Small intestine (tissue), 7 donors: ENCODE data around the gene MAL. TPM values are rescaled to one million over a fixed set of nuclear protein-coding genes. Genes with fewer than 3 reads are reported as not detected.

Source experiments
- DNase-seq, 2 donors: peaks; one replicate each; pipeline versions ENCODE4 v3.0.0 to v3.0.0-alpha.2; 2013
- FAIRE-seq: peaks from 2 replicates; lab custom pipeline; 2012; peaks lifted over from hg19 to GRCh38; lab: Jason Lieb, UNC
- H3K27ac ChIP-seq, 3 donors: one replicate each; pipeline ENCODE4 v1.5.1; 2013; ENCODE audit warnings: low read length in 2 of 3, mild to moderate bottlenecking in 2 of 3, control low read depth in 1 of 3, inconsistent platforms in 1 of 3, low read depth in 1 of 3, moderate library complexity in 1 of 3
- H3K27me3 ChIP-seq, 3 donors: one replicate each; pipeline ENCODE4 v1.6.1; 2013; ENCODE audit warnings: low read length in 3 of 3, inconsistent platforms in 1 of 3; ENCODE audit not compliant: control insufficient read depth in 3 of 3, insufficient read depth in 3 of 3
- H3K36me3 ChIP-seq, 3 donors: one replicate each; pipeline ENCODE4 v1.6.1; 2013; ENCODE audit warnings: low read length in 3 of 3, inconsistent platforms in 1 of 3, low read depth in 1 of 3, mild to moderate bottlenecking in 1 of 3, moderate library complexity in 1 of 3; ENCODE audit not compliant: control insufficient read depth in 3 of 3, insufficient read depth in 2 of 3
- H3K4me1 ChIP-seq, 3 donors: one replicate each; pipeline ENCODE4 v1.6.1; 2013; ENCODE audit warnings: low read length in 2 of 3, inconsistent platforms in 1 of 3, low read depth in 1 of 3, mild to moderate bottlenecking in 1 of 3, moderate library complexity in 1 of 3; ENCODE audit not compliant: control insufficient read depth in 3 of 3, insufficient read depth in 2 of 3
- H3K4me3 ChIP-seq, 3 donors: one replicate each; pipeline ENCODE4 v1.5.1; 2013; ENCODE audit warnings: low read length in 3 of 3, control low read depth in 1 of 3, inconsistent platforms in 1 of 3, low read depth in 1 of 3, mild to moderate bottlenecking in 1 of 3, moderate library complexity in 1 of 3
- H3K9me3 ChIP-seq, 2 donors: one replicate each; pipeline ENCODE4 v1.6.1; 2013; ENCODE audit warnings: low read depth in 1 of 2, low read length in 1 of 2; ENCODE audit not compliant: control insufficient read depth in 2 of 2, insufficient read depth in 1 of 2
- WGBS, 3 donors: extraction: QIAGEN DNeasy Blood & Tissue Kit; methylation state at CpG; one replicate each; pipeline ENCODE4 v1.1.7; 2013; 5-methylcytosine and 5-hydroxymethylcytosine counted together
- polyA plus RNA-seq, 4 donors: library from polyadenylated mRNA; stranded (reverse) in 3 of 4; unstranded in 1 of 4; fragments of 200-250 nt in 3 of 4; fragments of 120-200 nt in 1 of 4; gene quantifications; one replicate each; pipeline versions ENCODE4 v1.2.1 to v1.2.3, GENCODE V29; 2013
- donor health status: healthy with polysubstance abuse.
- donor health status: control.
- donor health status: control.
- donor health status: Bipolar disorder and iron deficiency.
- donor health status: healthy.

Gene MAL
- polyA plus RNA-seq, 4 donors, result 0.15 to 3.8 (median 1.6) TPM

GRCh38 chr2:95021847-95022246, 3.7 kb upstream of the MAL start:
- peaks cover 0 to 2% of the 10 kb centered on the region in 2 donors for H3K9me3 ChIP-seq
- DNase-seq (no peak), FAIRE-seq (no peak)
- 74 to 79% (median 75%) methylated on average over 4 of the region's 4 CpGs for WGBS, 3 donors
- H3K36me3 ChIP-seq, result no peaks in the 10 kb centered on the region
- H3K4me3 ChIP-seq, result no peak overlapping the region
- H3K27ac ChIP-seq, result no peak overlapping the region
- peaks cover 0 to 4% (median 0%) of the 10 kb centered on the region in 3 donors for H3K4me1 ChIP-seq
- H3K27me3 ChIP-seq, result peaks cover 10 to 46% (median 10%) of the 10 kb centered on the region in 3 donors

GRCh38 chr2:95022309-95023221, 2.9 kb upstream of the MAL start:
- Histone ChIP-seq H3K27ac (no peak overlapping the region), H3K4me1 (peaks cover 0 to 4% (median 0%) of the 10 kb centered on the region in 3 donors), H3K4me3 (no peak overlapping the region), H3K9me3 (peaks cover 0 to 2% of the 10 kb centered on the region in 2 donors), H3K27me3 (peaks cover 10 to 53% (median 12%) of the 10 kb centered on the region in 3 donors), H3K36me3 (no peaks in the 10 kb centered on the region)
- WGBS, 3 donors, result 15 to 25% (median 17%) methylated on average over 15 of the region's 15 CpGs
- FAIRE-seq (no peak), DNase-seq (peak; percentile 44 to 74)

GRCh38 chr2:95023222-95023597, 2.3 kb upstream of the MAL start:
- no peak for FAIRE-seq
- Histone ChIP-seq H3K27ac (no peak overlapping the region), H3K36me3 (no peaks in the 10 kb centered on the region), H3K4me3 (no peak overlapping the region), H3K27me3 (peaks cover 10 to 56% (median 12%) of the 10 kb centered on the region in 3 donors), H3K4me1 (peaks cover 0 to 4% (median 0%) of the 10 kb centered on the region in 3 donors), H3K9me3 (peaks cover 0 to 2% of the 10 kb centered on the region in 2 donors)
- 24 to 42% (median 33%) methylated on average over 2 of the region's 2 CpGs for WGBS, 3 donors
- DNase-seq, result no peak

GRCh38 chr2:95024371-95024770, 1.1 kb upstream of the MAL start:
- Histone ChIP-seq H3K4me3 (no peak overlapping the region), H3K27ac (no peak overlapping the region), H3K36me3 (no peaks in the 10 kb centered on the region), H3K4me1 (peaks cover 0 to 4% (median 0%) of the 10 kb centered on the region in 3 donors), H3K27me3 (peaks cover 10 to 61% (median 12%) of the 10 kb centered on the region in 3 donors), H3K9me3 (peaks cover 0 to 2% of the 10 kb centered on the region in 2 donors)
- no peak for DNase-seq
- no peak for FAIRE-seq
- 60 to 76% (median 69%) methylated on average over 11 of the region's 11 CpGs for WGBS, 3 donors

GRCh38 chr2:95024960-95025405, 525 bp upstream of the MAL start:
- no peak for DNase-seq
- WGBS, 3 donors, result 6 to 16% (median 11%) methylated on average over 28 to 30 of the region's 30 CpGs

GRCh38 chr2:95026471-95027368, 1.2 kb downstream of the MAL start:
- H3K27ac ChIP-seq, result no peak overlapping the region
- peaks cover 0 to 4% (median 0%) of the 10 kb centered on the region in 3 donors for H3K4me1 ChIP-seq
- H3K36me3 ChIP-seq, result no peaks in the 10 kb centered on the region
- H3K27me3 ChIP-seq, result peaks cover 10 to 80% (median 12%) of the 10 kb centered on the region in 3 donors
- DNase-seq, result peak in 1 of 2 donors; percentile 5
- H3K9me3 ChIP-seq, result peaks cover 0 to 2% of the 10 kb centered on the region in 2 donors
- 5 to 9% (median 9%) methylated on average over 47 of the region's 47 CpGs for WGBS, 3 donors
- no peak overlapping the region for H3K4me3 ChIP-seq
- no peak for FAIRE-seq

More at GRCh38 chr2:95024960-95025405, 525 bp upstream of the MAL start:
- no peak for FAIRE-seq
- Histone ChIP-seq H3K27ac (no peak overlapping the region), H3K36me3 (no peaks in the 10 kb centered on the region), H3K27me3 (peaks cover 10 to 66% (median 12%) of the 10 kb centered on the region in 3 donors), H3K4me3 (no peak overlapping the region), H3K9me3 (peaks cover 0 to 2% of the 10 kb centered on the region in 2 donors), H3K4me1 (peaks cover 0 to 4% (median 0%) of the 10 kb centered on the region in 3 donors)

- peaks cover 0 to 2% of the 10 kb centered on the region in 2 donors for H3K9me3 ChIP-seq
- H3K36me3 ChIP-seq, result no peaks in the 10 kb centered on the region
- H3K27me3 ChIP-seq, result peaks cover 10 to 80% (median 12%) of the 10 kb centered on the region in 3 donors
- peaks cover 0 to 4% (median 0%) of the 10 kb centered on the region in 3 donors for H3K4me1 ChIP-seq
- WGBS, 3 donors, result 34 to 38% (median 36%) methylated on average over 8 to 9 of the region's 9 CpGs
- FAIRE-seq (no peak), DNase-seq (no peak)
- no peak overlapping the region for H3K27ac ChIP-seq
- H3K4me3 ChIP-seq, result no peak overlapping the region
These were observed 1.8 kb downstream of the MAL start for GRCh38 chr2:95027369-95027720.

GRCh38 chr2:95029898-95030341, 4.4 kb downstream of the MAL start:
- no peak for DNase-seq

More at GRCh38 chr2:95029898-95030341, 4.4 kb downstream of the MAL start:
- Histone ChIP-seq H3K4me1 (peaks cover 0 to 4% (median 0%) of the 10 kb centered on the region in 3 donors), H3K4me3 (no peak overlapping the region), H3K36me3 (no peaks in the 10 kb centered on the region), H3K27ac (no peak overlapping the region), H3K9me3 (peaks cover 0 to 2% of the 10 kb centered on the region in 2 donors), H3K27me3 (peaks cover 5 to 57% (median 8%) of the 10 kb centered on the region in 3 donors)
- FAIRE-seq, result no peak
- 62 to 84% (median 79%) methylated on average over 4 of the region's 4 CpGs for WGBS, 3 donors
